Measurements from ENCODE around the gene NTM.
"Not testable (repeated sequence)": the region's sequence is repeated elsewhere in the genome, so short reads cannot be mapped to it uniquely, and the experiment has no call there.

NTM gene

DNA sequence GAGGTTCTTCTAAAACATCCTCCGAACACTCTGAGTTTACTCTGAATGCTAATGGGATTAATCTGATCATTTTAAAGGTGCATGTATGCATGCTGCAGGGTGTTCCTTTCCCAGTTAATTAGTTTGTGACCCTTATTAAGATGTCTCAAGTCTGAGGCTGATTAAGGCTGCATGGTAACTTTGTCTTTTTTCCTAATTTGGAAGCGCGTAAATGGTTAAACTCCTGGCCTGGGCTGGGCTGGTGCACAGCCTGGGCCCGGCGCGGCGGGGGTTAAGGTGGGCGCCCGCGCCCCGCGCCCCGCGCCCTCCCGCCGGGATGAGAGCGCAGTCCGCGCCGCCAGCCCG lies 539.7 kb downstream of the NTM start:
- DNase-seq, result no peak

DNA sequence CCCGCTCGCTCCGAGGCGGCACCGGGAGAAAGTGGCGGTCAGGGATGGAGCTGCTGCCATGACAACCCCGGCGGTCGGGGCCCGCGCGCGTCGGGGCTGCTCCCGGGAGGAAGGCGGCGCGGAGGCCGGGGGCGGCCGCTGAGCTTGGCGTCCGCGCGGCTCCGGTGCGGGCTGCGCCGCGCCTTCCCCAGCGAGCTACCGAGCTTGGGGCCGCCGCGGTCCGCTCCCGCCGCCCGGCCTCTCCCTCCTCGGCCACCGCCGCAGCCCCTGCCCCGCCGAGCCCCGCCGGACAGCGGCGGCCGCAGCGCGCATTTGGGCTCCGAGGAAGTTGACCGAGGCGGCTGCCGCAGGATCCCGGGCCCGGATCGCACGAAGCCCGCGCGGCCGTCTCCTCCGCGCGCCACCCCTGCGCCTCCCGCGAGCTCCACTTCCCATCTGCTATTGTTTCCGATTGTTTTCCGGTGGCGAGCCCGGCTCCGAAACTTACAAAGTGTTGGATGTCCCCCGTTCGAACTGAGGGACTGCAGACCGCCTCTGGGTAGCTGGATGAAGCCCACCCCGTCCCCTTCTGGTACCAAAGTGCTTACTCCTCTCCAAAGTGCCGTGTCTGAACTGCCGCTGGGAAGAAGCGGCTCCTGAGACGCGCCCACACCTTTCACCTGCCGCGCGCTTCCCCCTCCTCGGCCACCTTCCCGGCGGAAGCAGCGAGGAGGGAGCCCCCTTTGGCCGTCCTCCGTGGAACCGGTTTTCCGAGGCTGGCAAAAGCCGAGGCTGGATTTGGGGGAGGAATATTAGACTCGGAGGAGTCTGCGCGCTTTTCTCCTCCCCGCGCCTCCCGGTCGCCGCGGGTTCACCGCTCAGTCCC lies 540.3 kb downstream of the NTM start:
- DNase-seq, result peak in 14 of 51 donors; percentile 15 to 60 (median 34)

DNA sequence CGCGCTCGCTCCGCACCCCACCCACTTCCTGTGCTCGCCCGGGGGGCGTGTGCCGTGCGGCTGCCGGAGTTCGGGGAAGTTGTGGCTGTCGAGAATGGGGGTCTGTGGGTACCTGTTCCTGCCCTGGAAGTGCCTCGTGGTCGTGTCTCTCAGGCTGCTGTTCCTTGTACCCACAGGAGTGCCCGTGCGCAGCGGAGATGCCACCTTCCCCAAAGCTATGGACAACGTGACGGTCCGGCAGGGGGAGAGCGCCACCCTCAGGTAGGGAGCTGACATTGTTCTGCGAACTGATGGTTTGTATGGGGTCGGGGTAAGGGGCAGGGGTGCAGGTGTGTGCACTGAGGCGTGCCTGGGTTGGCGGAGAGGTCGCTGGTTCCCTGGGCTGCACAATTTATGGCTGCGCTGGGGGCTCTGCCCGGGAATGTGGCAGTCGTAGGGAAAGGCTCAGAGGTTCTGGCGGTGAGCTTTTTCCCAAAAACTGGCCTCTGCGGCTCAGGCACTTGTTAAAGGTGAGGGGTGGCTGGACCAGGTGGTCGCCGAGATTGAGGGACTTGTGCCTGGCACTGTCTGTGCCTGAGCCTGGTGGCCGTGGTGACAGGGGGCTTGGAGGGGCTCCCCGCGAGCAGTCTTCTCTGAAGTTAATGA lies 541.1 kb downstream of the NTM start:
- DNase-seq, result not testable (repeated sequence)

DNA sequence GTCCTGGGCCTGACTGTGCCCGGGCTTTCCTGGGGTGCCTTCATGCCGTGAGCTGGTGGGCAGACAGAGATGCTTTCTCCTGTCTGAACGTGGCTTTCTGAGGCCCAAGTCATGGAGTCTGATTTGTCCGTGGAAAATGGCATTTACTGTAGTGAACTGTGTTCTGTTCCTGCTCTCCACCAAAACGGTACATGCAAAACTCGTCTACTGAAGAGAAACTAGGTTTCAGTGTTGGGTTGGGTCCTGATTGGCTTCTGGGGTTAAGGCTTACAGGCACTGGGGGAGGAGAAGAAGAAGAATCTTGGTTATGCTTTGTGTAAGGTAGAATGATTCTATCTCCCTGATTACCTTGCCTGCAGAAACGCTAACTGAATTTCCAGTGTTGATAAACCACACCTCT lies 541.7 kb downstream of the NTM start:
- no peak for DNase-seq

DNA sequence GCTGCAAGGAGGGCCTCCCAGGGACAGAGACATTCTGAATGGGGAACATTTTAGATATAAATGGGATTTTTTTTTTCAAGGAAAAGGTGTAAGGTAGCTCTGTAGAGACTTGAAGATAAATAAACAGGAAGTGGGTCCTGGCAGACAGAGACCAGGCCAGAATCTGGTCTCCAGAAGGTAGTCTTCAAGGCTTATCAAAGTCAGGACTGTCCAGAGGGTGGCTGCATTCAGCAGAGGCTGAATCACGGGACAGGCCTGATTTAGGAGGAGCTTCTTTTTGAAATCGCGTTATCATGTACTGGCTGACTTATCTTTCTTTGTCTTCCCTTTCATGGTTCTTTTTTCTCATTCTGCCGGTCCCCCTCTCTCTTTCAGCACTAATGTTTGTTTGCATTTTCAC lies 542.9 kb downstream of the NTM start:
- DNase-seq, result no peak

DNA sequence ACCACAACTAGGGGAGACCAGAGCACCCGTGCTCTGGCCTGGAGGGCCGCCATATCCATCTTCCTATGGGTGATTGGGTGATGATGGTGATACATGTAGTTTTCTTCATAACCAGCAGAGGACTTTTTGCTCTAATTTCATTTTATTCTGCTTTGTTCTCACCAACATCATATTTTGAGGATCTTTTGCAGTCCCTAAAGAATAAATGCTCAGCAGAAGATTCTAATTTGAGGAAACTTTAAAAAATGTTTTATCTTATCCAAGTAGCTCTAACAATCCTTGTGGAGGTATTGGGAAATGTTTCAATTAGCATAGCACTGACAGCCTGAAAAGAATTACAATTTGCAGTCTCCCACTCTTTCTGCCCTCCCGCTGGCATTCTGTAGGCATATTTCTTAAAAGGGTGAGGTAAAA lies 544.0 kb downstream of the NTM start:
- no peak for DNase-seq

DNA sequence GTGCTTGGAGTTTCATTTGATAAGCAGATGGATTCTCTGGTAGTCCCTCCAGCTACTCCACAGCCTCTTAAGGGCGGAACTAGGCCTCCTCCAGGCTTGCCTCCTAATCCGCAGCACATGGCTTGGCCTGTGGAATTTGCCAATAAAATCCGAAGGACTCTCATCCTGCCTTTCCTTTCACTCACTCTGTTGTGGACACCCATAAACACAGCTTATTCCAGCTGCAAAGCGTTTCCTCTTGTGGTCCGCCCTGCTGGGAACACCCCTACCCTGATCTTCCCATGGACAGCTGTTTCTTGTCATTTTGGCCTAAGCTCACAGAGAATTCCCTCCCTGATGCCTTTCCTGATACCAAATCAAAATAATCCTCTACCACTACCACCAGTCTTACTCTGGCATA lies 546.2 kb downstream of the NTM start:
- DNase-seq, result no peak

DNA sequence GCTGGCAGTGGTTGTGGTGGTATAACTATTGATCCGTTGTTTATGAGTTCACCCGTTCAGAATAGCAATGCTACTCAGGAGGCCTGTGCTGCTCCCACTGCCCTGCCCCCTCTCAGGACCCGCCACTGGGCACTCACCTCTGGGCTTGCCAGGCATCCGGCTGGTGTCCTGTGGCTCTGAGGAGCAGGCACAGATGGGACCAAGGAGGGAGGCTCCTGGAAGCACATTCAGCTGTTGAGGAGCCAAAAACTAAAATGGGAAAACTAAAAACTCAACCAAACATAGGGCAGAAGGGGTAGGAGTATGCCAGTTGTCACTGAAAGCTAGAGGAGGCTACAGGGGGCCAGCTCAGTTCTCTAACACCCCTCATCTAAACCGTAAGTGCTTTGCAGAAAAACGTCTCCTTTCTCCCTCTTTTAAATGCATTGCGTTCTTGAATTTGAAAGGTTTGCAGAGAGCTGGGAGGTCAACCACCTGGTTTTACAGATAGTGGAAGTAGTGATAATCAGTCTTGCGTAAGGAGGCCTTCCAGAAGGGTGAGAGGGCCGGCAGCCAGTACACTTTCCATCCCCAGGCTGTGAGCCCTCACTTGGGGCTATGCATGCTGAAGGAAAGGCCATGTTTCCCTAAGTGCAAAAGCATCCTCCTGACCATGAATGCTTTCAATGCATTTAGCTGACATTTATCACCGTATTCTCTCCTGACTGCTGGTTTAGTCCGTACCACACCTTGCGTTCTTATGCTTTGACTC lies 547.4 kb downstream of the NTM start:
- no peak for DNase-seq

DNA sequence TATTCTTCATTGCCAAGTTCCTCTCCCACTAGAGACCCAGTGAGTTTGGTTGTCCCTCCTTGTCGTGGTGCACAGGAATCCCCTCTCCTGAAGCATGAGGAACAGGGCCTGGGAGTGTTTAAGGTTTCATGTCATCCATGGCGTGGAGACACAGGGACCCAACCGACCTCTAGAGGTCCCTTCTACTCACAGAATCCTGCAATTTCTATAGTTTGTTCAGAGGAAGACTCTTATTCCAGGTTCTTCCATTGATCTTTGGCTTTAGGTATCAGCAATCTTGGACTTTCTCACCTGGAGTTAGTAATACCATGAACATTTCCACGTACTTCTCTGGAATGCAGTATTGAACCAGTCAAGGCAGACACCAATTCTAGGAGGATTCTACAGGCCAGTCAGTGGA lies 548.2 kb downstream of the NTM start:
- DNase-seq, result no peak

DNA sequence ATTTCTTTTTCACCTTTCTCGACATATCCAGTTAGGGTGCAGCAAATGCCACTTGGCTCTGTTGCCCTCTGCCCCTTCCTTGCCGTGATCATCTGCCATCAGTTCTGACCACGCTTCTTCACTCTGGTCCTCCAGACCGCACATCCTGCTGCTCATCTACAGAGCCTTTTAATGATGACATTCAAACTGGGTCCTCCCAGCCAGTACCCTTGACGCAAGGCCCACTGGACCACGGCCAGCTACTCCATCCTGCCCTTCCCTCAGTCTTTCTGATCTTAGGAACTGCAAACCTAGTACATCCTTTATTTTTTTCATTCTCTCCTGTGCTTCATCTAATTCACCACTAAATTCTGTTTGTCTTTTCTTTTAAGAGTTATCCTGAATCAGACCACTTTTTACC lies 551.8 kb downstream of the NTM start:
- DNase-seq, result no peak

DNA sequence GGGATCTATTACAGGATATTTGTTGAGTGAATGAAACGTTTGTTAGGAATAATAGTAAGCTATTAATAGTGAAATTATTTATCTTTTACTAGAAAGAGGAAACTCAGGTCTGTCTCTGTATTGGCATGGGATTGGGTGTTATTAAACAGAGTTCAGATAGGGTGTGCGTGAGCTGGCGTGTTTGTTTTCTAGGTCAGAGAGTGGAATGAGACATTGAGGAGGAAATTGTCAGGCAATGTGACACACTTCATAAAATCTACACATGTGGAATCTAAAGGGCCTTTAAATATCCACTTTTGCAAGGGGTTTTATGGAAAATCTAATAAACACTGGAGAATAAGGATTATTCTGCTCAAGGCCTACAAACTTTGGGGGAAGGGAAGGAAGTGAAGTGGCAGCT lies 552.9 kb downstream of the NTM start:
- DNase-seq, result no peak

DNA sequence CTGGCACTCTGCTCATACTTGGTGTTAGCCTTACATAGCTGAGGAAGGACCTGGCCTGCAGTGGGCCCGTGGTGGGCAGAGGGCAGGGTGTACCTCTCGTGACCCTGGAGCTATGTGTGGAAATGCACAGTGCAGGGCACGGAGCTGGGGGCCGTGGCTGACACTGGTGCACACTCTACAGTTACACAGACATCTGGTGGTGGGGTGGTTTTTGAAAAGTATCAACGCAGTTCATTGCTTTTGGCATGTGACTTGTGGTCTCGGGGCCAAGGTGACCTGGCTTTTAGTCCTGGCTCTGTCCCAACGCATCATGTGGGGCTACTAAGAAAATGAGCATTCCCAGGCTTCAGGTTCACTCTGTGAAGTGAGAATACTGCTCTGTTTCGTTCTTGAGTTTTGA lies 553.6 kb downstream of the NTM start:
- no peak for DNase-seq

DNA sequence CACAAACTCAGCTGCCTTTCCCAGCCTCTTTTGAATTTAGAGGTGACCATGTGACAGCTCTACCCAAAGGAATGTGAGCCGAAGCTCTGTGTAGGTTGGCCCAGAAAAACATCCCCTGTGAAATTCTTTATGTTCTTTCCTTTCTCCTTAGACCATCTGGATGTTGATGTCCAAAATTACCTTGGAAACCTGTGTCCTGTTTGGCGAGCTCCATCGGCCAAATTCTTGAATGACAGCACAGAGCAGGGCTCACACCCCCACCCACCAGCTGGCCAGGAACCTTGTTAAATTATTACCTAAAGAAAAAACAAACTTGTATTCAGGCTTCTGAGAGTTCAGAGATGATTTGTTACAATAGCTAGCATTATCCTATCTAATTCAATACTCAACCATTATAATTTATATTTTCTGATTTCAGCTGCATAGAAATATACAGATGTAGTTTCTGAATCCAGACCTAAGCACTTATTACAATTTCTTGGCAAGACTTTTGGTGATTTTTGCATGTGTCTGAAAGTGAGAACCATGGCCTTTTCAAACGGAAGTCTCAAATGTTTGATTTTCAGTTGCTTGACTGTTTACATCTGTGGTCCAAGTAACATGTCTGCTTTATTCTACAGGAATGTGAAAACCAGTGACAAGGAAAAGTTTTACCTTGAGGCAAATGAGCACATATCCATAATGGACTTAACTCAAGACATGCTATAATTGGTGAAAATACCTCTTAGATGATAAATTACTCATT lies 554.2 kb downstream of the NTM start:
- no peak for DNase-seq

DNA sequence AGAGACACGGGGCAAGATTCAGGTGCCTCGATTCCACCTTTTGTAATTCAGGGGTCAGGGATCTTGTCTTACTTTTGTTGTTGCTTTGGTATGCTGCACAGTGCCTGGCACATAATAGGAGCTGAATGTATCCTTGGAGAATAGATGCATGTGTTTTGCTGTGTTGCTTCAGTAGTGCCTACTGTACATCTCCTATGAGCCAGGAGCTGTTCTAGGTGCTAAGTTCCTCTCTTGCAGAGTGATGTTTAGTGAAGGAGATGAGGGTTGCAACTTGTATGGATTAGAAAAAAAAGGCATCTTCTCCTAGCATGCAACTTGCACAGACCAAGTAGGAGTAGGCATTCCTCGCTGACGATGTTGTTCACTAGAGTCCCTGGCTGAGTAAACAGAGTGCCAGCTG lies 555.4 kb downstream of the NTM start:
- DNase-seq, result no peak

DNA sequence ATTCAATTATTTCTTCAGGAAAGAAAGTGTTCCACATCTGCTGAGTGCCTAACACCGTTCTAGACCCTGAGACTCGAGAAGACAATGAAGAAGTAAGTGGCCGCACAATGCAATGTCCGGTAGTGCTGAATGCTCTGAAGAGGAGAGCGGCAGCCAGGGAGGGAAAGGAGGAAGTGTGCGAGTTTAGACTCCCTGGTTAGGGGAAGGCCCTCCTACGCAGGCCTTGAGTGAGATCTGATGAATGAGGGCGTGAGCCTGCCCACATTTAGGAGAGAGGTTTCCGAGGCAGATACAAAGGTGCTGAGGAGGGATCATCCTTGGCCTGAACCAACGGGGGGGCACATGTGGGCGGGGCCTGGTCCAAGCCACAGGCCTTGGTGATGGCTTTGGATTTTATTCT lies 558.6 kb downstream of the NTM start:
- peak in 6 of 51 donors; percentile 8 to 20 (median 12) for DNase-seq

DNA sequence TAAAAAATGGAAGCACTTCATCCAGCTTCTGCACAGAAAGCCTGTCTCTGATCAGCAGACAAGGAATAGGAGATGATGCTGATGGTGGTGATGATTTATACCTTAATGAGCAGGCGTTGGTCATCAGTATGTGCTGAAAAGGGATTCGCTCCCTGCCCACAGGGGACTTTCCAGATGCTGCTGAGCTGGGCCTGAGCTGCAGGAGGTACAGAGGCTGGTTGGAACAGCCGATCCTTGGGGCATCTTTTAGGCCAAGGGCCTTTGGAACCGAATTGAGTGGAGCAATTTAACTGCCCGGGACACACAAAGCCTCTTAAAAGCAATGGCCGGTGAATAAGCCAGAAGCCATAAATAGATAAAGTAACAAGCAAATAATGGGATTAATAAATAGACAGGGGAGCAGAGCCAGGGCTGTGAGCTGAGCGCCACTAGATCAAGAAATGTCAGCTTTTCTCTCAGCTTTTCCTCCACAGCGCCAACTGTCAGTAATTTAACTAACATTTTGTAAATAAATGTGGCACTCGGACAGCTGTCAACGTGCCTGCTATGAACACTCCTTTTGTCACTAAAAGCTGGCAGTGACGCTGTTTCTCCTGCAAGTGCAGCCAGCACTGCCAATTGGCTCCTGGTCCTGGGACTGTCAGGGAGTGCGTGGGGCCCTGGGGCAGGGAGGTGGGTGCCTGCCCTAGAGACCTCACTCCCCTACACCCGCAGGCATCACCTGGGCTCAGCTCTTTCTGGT lies 562.3 kb downstream of the NTM start:
- peak in 32 of 51 donors; percentile 13 to 75 (median 50) for DNase-seq

DNA sequence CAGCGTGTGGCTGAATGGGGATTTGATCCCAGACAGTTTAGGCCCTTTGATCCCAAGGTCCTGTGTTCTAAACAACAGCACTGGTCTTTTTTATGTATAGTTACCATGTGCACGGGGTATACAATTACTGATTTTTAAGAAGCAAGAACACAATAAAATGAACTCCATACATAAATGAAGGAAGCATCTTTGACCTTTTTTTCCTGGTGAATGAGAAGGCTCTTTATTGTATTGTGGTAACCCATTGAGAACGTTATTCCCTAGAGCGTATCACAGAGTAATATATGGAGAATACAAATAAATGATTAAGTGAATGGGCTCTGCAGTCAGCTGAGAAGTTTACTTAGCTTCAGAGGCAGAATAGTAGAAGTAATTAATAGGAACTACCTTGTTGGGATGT lies 563.6 kb downstream of the NTM start:
- no peak for DNase-seq

DNA sequence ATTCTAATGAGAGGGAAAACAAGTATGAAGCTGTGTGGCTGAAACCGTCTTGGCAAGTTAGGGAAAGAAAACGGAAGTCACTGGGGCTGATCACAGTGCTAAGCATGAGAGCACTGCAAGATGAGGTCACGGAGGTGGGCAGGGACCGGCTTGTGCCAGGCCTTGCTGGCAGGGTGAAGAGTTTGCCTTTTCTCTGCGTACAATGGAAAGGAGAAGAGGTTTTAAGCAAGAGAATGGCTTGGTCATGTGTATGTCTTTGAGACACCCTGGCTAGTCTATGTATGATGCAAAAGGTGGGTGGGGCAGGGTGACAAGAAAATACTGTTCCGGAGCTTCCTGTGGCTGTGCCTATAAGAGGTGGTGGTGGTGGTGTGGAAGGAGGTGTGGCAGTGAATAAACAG lies 567.9 kb downstream of the NTM start:
- peak in 30 of 51 donors; percentile 8 to 74 (median 34) for DNase-seq

DNA sequence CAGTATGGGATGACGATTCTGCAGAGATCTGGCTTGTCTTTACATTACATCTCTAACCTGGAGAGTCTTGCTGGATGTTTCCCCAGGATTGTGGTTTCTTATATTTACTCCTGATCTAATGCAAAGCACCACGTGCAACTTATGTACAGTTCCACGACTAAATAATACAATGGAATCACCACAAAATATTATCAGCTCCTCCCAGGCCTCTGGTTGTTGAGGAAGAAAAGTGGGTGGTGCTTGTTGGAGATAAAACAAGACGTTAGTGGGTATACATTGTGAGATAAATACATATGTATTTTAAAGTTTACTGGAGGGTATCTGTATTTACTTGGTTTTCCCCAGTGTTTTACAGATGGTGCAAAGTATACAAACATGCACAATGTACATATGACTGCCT lies 569.7 kb downstream of the NTM start:
- DNase-seq, result no peak

DNA sequence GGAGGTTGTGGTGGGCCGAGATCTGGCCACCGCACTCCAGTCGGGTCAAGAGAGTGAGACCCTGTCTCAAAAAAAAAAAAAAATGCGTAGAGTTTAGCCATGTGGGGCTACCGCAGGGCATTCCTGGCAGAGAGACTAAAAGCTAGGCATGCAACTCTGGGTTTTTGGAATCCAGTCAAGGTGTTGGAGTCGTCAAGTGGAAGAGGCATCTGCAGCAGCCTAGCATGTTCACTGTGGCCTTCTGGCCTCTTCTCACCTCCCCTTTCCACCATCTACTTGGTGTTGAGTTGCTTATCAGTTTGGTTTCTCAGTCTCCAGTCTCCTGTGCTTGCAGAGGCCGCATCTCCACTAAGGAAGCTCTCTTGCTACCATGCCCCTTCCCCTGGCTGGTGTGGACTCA lies 572.5 kb downstream of the NTM start:
- no peak for DNase-seq

DNA sequence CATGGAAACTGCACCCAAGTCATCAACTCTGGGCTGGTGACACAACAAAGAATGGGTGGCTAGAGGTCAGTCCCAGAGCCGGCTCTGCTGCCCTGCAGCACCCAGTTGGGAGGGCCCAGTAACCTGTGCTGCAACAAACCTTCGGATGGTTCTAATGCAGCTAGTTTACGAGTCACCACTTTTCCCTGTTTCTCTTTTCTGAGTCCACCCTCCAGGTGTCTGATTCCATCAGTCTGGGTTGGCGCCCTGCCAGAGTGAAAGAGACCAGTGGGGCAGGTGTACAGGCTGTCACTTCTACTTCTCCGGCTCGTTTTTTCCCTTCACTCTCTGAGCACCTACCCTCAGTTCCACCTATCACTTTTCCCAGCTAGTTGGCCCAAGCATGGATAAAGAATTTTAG lies 572.9 kb downstream of the NTM start:
- no peak for DNase-seq
